ENCODE data around the gene GLP2R.

GRCh38 chr17:9902120-9902519 is 76.4 kb downstream of the GLP2R start:
- TF ChIP-seq NFRKB (IDR thresholded peaks at IDR 0.05) (no peak), TARDBP (IDR thresholded peaks at IDR 0.05) (no peak), L3MBTL2 (conservative IDR thresholded peaks at IDR 0.05) (no peak), BHLHE40 (IDR thresholded peaks at IDR 0.05; ENCODE audit: borderline replicate concordance) (no peak), SP1 (IDR thresholded peaks at IDR 0.05) (no peak), PKNOX1 (IDR thresholded peaks at IDR 0.05) (no peak), SUZ12 (IDR thresholded peaks at IDR 0.05) (no peak), FOXK2 (IDR thresholded peaks at IDR 0.05) (no peak), CTBP1 (IDR thresholded peaks at IDR 0.05; ENCODE audit: borderline replicate concordance) (no peak)
